ENCODE data around the gene GLIPR2. TPM values are rescaled to one million over a fixed set of nuclear protein-coding genes. Genes with fewer than 3 reads are reported as not detected.
"Not testable (repeated sequence)": the region's sequence is repeated elsewhere in the genome, so short reads cannot be mapped to it uniquely, and the experiment has no call there.

Gene GLIPR2
- total RNA-seq, 1 experiment from 2014 or later, result 5.6 TPM

GRCh38 chr9:36118201-36118600, 18.3 kb upstream of the GLIPR2 start:
- in situ Hi-C loops (cut with HindIII; ENCODE audit: low pct_unique_long_range_greater_than_20kb, low sequenced_read_pairs), result no loop called here
- DNase-seq (ENCODE audit: low read depth, low spot score), result no peak

DNA sequence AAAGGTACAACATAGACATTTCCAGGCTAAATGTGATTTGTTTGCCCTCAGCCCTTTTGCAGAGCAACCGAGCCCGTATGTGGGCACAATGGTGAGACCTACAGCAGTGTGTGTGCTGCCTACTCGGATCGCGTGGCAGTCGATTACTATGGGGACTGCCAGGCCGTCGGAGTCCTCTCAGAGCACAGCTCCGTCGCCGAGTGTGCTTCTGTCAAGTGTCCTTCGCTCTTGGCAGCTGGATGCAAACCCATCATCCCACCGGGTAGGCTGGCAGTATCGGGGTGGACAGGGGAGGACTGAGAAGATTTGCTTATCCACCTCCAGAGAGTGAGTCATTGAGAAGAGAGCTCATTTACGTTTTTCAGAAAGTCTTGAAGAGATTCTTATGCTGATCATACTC, 17.8 kb upstream of the GLIPR2 start:
- in situ Hi-C loops (cut with HindIII; ENCODE audit: low pct_unique_long_range_greater_than_20kb, low sequenced_read_pairs), result no loop called here
- DNase-seq (ENCODE audit: low read depth, low spot score), result no peak

- no peak for DNase-seq (ENCODE audit: low read depth, low spot score)
- in situ Hi-C loops (cut with HindIII; ENCODE audit: low pct_unique_long_range_greater_than_20kb, low sequenced_read_pairs), result no loop called here
Measured at GRCh38 chr9:36119476-36119875, 17.1 kb upstream of the GLIPR2 start.

GRCh38 chr9:36120705-36121104, 15.8 kb upstream of the GLIPR2 start:
- in situ Hi-C loops (cut with HindIII; ENCODE audit: low pct_unique_long_range_greater_than_20kb, low sequenced_read_pairs), result no loop called here
- no peak for DNase-seq (ENCODE audit: low read depth, low spot score)

- in situ Hi-C loops (cut with HindIII; ENCODE audit: low pct_unique_long_range_greater_than_20kb, low sequenced_read_pairs), result no loop called here
- DNase-seq (ENCODE audit: low read depth, low spot score), result no peak
Measured at GRCh38 chr9:36121971-36122370, 14.6 kb upstream of the GLIPR2 start.

DNA sequence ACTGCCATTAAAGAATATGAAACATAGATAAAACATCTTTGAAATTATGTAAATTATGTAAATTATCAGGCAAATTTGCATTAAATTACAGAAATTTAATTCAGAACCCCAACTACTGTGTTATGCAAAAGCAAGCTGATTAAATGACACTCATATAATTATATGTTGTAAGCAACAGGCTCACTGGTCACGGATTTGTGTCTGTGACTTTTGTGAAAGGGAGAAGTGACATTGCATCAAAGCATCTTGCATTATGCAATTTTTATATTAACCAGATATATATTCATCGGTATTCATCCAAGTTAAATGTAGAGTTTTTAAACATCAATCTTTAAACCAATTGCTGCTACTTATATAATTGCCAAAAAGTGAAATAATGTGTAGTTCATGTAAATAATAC, 13.0 kb upstream of the GLIPR2 start:
- in situ Hi-C loops (cut with HindIII; ENCODE audit: low pct_unique_long_range_greater_than_20kb, low sequenced_read_pairs), result no loop called here
- no peak for DNase-seq (ENCODE audit: low read depth, low spot score)

- in situ Hi-C loops (cut with HindIII; ENCODE audit: low pct_unique_long_range_greater_than_20kb, low sequenced_read_pairs), result no loop called here
- DNase-seq (ENCODE audit: low read depth, low spot score), result no peak
Measured at GRCh38 chr9:36125062-36125855, 11.3 kb upstream of the GLIPR2 start.

DNA sequence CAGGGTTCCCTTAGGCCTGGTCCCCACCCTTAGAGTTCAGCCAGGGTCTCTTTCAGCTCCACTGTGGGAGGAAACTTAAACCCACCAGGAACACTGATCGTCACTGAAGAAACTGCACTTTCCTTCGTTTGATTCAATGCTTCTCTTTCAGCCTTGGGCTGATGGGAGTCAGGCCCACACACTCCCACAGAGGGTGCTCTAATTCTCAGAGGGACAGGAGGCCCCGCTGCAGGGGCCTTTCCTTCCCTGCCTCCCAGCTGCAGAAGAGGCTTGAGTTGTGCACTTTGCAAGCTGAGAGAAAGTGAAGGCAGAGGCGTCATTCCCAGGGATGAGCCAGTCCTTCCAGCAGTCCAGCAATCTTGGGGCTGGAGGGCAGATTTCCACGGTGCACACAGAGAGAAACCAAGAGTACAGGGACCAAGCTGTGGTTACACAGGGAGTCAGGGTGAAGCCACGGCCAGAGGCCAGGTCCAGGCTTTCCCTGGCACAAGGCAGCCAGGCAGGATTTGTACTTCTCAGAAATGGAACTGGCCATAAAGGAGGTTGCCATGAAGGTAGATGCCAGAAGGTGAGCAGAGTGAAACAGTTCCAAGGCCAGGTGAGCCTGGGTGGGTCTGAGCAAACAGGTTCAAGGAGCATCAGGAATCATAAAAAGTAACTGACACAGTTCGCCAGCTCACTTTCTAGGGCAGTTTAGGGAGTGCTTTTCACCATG, 10.4 kb upstream of the GLIPR2 start:
- no peak for DNase-seq (ENCODE audit: low read depth, low spot score)
- in situ Hi-C loops (cut with HindIII; ENCODE audit: low pct_unique_long_range_greater_than_20kb, low sequenced_read_pairs), result no loop called here

DNA sequence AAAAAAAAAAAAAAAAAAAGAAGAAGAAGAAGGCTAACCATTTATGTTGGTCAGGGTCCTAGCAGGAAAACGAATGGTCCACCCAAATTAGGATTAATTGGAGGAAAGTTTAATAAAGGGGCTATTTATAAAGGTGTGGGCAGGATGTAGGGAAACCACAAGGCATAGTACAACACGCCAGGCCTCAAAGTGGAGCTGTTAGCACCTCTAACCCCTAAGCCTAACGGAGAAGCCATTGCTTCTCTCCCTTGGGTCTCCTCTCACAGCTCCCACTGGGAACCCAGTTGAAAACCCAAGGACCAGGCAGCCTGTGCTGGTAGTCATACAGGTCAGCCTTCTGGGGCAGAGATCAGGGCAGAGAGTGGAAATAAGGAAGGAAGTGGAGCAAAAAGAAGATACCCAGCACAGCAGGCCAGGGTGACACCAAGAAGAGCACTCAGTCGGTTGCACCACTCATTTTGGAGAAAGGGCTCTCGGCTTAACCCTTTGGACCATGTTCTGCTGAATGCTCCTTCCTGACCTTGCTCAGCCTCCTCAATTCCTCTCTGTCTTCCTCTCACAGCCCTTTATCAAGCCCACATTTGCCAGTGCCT, 8.8 kb upstream of the GLIPR2 start:
- DNase-seq (ENCODE audit: low read depth, low spot score), result no peak
- in situ Hi-C loops (cut with HindIII; ENCODE audit: low pct_unique_long_range_greater_than_20kb, low sequenced_read_pairs), result no loop called here

DNA sequence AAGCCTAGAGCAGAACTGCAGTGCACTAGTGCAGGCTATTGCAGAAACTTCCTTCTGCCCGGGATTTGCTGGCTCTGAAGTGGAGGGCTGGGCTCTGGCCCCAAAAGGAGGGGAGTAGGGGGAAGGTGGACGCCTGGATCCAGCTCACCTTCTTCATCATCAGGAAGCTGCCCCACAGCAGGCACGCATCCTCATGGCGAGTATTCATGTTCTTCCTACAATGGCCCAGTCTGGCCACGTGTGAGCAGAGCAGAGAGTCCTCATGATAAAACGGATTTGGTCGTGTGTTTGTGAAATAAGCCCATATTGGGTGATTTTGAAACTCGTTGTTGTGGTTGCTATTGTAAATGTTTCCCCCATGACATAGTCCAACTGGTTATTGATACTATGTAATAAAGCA, 8.2 kb upstream of the GLIPR2 start:
- no peak for DNase-seq (ENCODE audit: low read depth, low spot score)
- in situ Hi-C loops (cut with HindIII; ENCODE audit: low pct_unique_long_range_greater_than_20kb, low sequenced_read_pairs), result no loop called here

GRCh38 chr9:36129139-36129538, 7.4 kb upstream of the GLIPR2 start:
- DNase-seq (ENCODE audit: low read depth, low spot score), result no peak

DNA sequence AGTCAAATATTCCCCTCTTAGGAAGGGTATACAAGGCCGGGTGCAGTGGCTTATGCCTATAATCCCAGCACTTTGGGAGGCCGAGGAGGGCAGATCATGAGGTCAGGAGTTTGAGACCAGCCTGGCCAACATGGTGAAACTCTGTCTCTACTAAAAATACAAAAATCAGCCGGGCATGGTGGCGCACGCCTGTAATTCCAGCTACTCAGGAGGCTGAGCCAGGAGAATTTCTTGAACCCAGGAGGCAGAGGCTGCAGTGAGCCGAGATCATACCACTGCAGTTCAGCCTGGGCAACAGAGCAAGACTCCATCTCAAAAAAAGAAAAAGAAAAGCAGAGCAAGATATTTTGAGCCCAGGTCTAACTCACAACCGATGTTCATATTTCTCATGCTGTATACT, 4.9 kb upstream of the GLIPR2 start:
- DNase-seq (ENCODE audit: low read depth, low spot score); in situ Hi-C loops (cut with HindIII; ENCODE audit: low pct_unique_long_range_greater_than_20kb, low sequenced_read_pairs): not testable (repeated sequence)

More at GRCh38 chr9:36129139-36129538, 7.4 kb upstream of the GLIPR2 start:
- in situ Hi-C loops (cut with HindIII; ENCODE audit: low pct_unique_long_range_greater_than_20kb, low sequenced_read_pairs), result no loop called here

DNA sequence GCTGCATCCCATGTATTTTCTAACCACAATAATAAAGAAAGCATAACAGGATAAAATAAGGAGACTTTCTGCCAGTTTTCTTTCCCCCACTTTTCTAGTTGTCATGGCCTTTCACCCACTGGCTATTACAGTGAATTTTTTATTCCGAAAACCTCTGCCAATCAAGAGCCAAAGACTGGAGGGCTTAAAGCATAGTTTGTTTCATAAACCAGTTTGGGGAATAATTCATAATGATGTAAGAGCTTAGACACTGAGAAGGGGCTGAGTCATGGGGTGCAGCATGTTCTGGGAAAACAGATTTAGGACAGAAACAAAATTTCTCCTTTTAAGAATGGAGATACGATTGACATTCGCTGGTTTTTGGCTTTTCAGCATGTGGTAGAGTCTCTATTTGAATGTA, 4.4 kb upstream of the GLIPR2 start:
- in situ Hi-C loops (cut with HindIII; ENCODE audit: low pct_unique_long_range_greater_than_20kb, low sequenced_read_pairs), result no loop called here
- DNase-seq (ENCODE audit: low read depth, low spot score), result no peak

DNA sequence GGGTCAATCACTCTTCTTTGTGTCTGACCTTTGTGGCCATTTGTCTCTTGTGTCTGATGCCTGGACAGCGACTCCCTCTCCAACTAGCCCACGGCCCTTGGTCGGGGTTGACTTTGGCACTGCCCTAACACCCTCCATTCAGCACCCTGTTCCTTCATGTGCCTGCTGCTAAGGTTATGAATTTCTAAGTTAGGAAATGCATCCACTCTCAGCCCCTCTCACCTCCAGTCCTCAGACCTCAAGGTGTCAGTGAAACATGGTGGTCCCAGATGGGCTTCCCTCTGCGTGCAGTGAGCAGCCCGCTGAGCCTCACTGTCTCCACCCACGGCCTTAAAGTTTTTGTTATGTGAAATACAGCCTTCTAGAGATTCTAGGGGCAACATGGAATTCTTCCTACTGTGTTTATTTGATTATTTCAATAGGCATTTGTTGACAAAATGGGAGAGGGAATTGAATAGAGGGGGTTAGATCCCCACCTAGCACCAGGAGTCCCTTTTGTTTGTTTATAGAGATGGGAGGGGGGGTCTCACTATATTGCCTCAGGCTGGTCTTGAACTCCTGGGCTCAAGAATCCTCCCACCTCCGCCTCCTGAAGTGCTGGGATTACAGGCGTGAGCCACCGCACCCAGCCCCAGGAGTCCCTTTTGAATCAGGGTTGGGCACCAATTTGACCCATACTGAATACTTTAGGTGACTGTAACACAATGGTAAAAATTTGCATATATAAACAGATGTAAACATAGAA, 1.6 kb upstream of the GLIPR2 start:
- no peak for DNase-seq (ENCODE audit: low read depth, low spot score)

DNA sequence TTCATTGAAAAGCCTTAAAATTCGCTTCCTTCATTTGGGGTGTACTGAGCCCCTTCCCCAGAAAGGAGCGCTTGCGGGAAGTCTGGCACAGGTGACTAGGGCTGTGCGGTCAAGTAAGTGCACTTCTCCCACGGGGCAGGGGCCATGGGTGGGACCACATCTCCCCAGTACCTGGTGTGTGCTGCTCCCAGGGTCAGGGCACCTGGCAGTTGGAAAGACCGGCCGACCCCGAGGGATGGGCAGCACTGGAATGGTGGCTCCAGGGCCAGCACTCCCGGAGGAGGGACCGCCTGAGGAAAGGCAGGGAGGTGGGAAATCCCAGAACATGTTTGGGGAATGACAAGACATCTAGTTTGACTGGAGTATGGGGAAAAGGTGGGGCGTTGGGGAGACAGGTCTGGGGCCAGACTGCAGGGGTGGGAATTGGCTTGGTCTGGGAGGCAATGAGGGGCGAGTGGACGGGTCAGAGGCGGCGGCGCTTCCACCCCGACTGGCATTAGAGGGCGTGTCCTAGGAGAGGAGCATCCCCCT, 727 bp upstream of the GLIPR2 start:
- in situ Hi-C loops (cut with HindIII; ENCODE audit: low pct_unique_long_range_greater_than_20kb, low sequenced_read_pairs), result no loop called here
- DNase-seq (ENCODE audit: low read depth, low spot score), result no peak

More for the DNA sequence above, 1.6 kb upstream of the GLIPR2 start:
- in situ Hi-C loops (cut with HindIII; ENCODE audit: low pct_unique_long_range_greater_than_20kb, low sequenced_read_pairs), result no loop called here

DNA sequence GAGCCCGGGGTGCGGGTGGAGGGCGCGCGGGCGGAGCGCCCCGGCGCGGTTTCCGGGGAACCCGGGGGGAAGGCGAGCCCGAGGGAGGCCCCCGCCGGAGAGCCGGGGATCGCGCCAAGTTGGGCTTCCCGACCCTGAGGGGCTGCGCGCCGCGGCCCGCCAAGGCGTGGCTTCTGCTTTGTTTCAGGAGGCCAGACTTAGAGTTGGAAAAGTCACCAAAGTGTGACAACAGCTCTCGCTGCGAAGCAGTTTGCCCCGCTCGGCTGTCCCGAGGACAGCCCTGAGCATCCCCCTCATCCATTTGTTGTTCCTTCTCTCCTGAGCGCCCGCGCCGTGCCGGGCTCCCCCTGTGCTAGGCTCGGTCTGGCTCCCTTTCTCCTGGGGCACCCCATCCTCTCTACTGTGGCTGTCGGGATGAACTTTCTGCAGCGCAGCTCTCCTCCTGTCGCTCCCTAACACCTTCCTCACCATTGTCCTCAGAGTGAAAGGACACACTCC, 410 bp downstream of the GLIPR2 start:
- no peak for DNase-seq (ENCODE audit: low read depth, low spot score)
- in situ Hi-C loops (cut with HindIII; ENCODE audit: low pct_unique_long_range_greater_than_20kb, low sequenced_read_pairs), result no loop called here

DNA sequence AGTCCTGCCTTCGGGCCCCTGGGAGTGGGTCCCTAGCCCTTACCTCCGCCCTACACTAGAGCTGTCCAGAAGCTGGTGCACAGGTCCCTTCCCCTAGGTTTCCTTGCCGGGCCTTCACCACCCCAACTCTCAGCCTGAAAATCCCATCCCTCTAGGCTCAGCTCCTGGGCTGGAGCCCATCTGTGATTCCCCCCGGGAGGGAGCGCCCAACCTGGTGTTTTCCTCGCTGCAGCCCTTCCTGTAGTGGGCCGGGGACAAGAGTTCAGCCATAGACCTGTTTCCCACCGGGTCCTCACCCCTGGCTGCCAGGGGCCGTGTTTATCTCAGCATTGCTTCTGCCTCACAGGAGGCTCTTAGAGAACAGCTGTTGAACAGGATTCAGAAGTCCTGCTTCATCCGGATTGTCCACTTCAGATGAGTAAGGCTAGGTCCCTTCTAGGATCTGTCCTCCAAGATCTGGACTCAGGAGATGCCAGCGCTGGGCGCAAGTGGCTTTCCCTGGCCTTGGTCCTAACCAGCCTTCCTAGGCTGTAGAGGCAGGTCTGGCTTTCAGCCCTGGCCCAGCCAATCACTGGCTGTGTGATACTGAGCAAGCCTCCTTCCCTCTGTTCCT, 965 bp downstream of the GLIPR2 start:
- in situ Hi-C loops (cut with HindIII; ENCODE audit: low pct_unique_long_range_greater_than_20kb, low sequenced_read_pairs), result no loop called here
- DNase-seq (ENCODE audit: low read depth, low spot score), result no peak

Measured in SK-MEL-5 (cell line).